ENCODE results near the gene PCID2. TPM values are rescaled to one million over a fixed set of nuclear protein-coding genes. Genes with fewer than 3 reads are reported as not detected.

Gene PCID2
- total and polyA plus RNA-seq, 2 experiments from 2014 or later: 52.4 to 57.6 TPM

DNA sequence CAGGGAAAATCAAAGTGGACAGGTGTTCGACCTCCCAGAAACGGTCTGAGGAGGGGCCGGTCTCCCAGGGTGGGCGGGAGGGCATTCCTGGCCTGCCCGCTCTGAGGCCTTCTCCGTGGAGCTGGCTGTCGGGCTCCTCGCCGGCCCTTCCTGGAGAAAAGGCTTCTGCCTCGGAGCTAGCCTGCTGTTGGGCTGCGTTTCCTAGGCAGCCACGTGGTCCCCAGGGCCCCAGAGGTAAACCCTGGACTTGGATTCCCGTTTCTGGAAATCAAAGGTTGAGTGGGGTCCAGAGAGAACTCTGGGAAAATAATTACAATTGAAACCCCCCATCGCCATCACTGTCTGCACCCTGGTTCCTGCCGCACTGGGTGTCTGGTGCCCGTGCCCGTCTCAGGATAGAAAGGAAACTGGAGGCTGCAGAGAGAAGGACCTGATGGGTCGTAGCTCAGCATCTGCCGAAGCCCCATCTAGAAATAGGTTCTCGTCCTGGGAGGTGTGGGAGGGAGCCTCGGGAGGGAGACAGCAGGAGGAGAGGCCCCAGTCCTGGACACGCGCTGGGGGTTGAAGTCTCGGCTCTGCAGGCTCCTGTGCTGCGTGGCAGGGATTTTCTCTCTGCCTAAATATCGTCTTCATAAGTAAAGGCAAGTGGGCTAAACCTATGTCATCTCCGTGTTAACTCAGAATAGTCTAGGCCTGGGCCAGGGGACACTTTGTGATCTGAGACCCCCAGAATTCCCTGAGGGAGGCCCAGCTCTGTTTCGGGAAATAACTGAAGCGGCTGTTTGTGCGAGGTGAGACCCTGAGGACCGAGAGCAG is 57.7 kb downstream of the PCID2 start:
- Histone ChIP-seq H3K27ac (no peak overlapping the region), H3K27me3 (peaks cover 30% of the 10 kb centered on the region), H3K4me3 (no peak overlapping the region), H3K36me3 (no peaks in the 10 kb centered on the region), H3K9me3 (ENCODE audit: low read depth) (no peaks in the 10 kb centered on the region), H3K4me1 (ENCODE audit: low read depth) (peaks cover 14% of the 10 kb centered on the region)
- TF ChIP-seq CTCF (IDR thresholded peaks at IDR 0.05; ENCODE audit: low read depth, low read length): no peak
- no peak for DNase-seq (ENCODE audit: low read depth in 1 of 2, low spot score in 1 of 2)

DNA sequence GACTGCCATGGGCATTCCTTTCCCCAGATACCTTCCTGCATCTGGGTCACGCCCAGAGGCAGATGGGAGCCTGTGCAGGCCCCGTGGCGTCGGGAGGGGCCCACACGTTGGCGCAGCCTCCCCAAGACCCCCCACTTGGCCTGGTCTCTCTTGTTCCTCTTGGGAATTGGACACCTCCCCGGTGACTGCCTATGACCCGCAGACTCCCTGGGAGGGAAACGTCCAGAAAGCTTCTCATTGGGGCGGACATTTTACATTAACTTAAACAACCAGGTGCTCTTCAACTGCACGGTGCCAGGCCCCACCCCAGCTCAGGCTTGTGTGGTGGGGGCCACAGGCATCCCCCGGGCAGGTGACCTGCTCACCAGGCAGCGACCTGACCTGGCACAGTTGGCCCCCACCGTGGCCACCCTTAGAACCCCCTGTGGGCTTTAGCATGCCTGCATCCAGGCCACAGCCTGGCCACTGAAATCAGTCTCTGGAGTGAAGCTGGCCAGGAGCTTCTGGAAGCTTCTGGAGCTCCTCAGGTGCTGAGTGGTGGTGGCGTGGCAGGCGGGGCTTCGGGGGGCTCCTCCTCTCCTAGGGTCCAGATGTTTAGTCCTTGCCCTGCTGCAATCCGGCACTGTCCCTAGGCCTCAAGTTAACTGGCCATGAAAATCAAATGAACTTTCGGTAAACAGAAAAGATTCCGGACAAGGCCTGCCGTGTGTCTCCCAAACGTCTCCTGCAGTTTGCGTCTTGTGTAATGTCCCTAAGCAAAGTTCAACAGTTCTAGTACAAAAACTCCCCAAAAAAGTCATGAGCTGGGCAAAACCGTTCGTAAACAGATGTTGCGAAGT is 58.5 kb downstream of the PCID2 start:
- Histone ChIP-seq H3K27me3 (peaks cover 30% of the 10 kb centered on the region), H3K4me1 (ENCODE audit: low read depth) (peaks cover 14% of the 10 kb centered on the region), H3K27ac (no peak overlapping the region), H3K4me3 (no peak overlapping the region), H3K9me3 (ENCODE audit: low read depth) (no peaks in the 10 kb centered on the region), H3K36me3 (no peaks in the 10 kb centered on the region)
- TF ChIP-seq CTCF (IDR thresholded peaks at IDR 0.05; ENCODE audit: low read depth, low read length): no peak
- DNase-seq (ENCODE audit: low read depth in 1 of 2, low spot score in 1 of 2): no peak

DNA sequence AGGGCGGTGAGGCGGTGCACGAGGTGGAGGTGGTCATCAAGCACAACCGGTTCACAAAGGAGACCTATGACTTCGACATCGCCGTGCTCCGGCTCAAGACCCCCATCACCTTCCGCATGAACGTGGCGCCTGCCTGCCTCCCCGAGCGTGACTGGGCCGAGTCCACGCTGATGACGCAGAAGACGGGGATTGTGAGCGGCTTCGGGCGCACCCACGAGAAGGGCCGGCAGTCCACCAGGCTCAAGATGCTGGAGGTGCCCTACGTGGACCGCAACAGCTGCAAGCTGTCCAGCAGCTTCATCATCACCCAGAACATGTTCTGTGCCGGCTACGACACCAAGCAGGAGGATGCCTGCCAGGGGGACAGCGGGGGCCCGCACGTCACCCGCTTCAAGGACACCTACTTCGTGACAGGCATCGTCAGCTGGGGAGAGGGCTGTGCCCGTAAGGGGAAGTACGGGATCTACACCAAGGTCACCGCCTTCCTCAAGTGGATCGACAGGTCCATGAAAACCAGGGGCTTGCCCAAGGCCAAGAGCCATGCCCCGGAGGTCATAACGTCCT is 59.4 kb downstream of the PCID2 start:
- TF ChIP-seq CTCF (IDR thresholded peaks at IDR 0.05; ENCODE audit: low read depth, low read length): no peak
- no peak overlapping the region for H3K27ac ChIP-seq
- H3K4me1 ChIP-seq (ENCODE audit: low read depth): peaks cover 14% of the 10 kb centered on the region
- H3K4me3 ChIP-seq: no peak overlapping the region
- H3K9me3 ChIP-seq (ENCODE audit: low read depth): no peaks in the 10 kb centered on the region
- no peak for DNase-seq (ENCODE audit: low read depth in 1 of 2, low spot score in 1 of 2)
- H3K36me3 ChIP-seq: no peaks in the 10 kb centered on the region
- H3K27me3 ChIP-seq: peaks cover 33% of the 10 kb centered on the region

DNA sequence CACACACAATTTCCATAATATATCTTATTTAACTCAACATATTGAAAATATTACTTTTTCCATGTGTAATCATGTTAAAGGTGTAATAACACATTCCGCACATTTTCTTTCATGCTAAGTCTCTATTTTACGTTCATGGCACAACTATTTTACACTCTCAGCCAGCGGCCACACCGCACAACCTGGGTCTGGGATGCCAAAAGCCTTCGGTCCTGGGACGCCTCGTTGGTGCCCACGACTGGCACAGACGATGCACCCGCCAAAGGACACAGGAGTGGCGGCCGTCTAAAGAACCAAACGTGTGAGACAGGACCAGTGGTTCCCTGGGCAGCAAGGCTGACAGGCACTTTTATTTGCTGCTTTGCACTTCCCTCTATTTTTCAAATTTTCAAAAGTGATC is 60.1 kb downstream of the PCID2 start:
- Histone ChIP-seq H3K27me3 (peaks cover 33% of the 10 kb centered on the region), H3K4me1 (ENCODE audit: low read depth) (peaks cover 12% of the 10 kb centered on the region), H3K36me3 (no peaks in the 10 kb centered on the region), H3K4me3 (no peak overlapping the region), H3K27ac (no peak overlapping the region), H3K9me3 (ENCODE audit: low read depth) (no peaks in the 10 kb centered on the region)
- DNase-seq (ENCODE audit: low read depth in 1 of 2, low spot score in 1 of 2): no peak
- TF ChIP-seq CTCF (IDR thresholded peaks at IDR 0.05; ENCODE audit: low read depth, low read length): no peak

GRCh38 chr13:113147206-113147605 is 61.3 kb downstream of the PCID2 start:
- H3K27ac ChIP-seq: no peak overlapping the region
- H3K9me3 ChIP-seq (ENCODE audit: low read depth): no peaks in the 10 kb centered on the region
- H3K27me3 ChIP-seq: peaks cover 27% of the 10 kb centered on the region
- H3K4me3 ChIP-seq: no peak overlapping the region
- DNase-seq (ENCODE audit: low read depth in 1 of 2, low spot score in 1 of 2): no peak
- TF ChIP-seq CTCF (IDR thresholded peaks at IDR 0.05; ENCODE audit: low read depth, low read length): no peak
- H3K4me1 ChIP-seq (ENCODE audit: low read depth): peaks cover 1% of the 10 kb centered on the region
- no peaks in the 10 kb centered on the region for H3K36me3 ChIP-seq

Measured in cardiac muscle cell (in vitro differentiated cells and primary cell).